ENCODE results near the gene RNASE2.

DNA sequence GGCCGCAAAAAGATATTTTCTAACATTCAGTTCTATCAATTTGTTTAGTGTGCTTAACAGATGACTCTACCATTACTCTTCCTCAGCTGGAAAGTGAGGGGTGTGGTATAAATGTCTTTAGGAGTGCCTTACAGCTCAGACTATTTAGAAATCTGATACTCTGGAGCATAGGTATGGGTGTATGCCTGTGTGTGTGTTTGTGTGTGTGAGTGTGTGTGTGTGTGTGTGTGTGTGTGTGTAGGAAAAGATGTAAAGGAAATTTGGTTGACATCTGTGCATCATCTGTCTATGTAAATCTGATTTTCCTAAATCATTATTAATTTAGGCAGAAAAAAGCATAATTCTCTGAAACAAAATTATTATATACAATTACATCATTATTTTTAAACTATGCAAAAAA lies 48.1 kb upstream of the RNASE2 start:
- TF ChIP-seq CTCF (IDR thresholded peaks at IDR 0.05; ENCODE audit: extremely low read depth in 1 of 2, insufficient read depth in 1 of 2, low read depth in 1 of 2, low read length in 2 of 2): no peak
- TF ChIP-seq GATA2 (IDR thresholded peaks at IDR 0.05; ENCODE audit: insufficient read depth, insufficient read length, low read depth, low read length): no peak
- no peak for TF ChIP-seq EZH2 (IDR thresholded peaks at IDR 0.05; ENCODE audit: borderline replicate concordance, low read depth, low read length, severe bottlenecking)
- TF ChIP-seq POLR2AphosphoS5 (IDR thresholded peaks at IDR 0.05; ENCODE audit: insufficient read depth, low read depth, low read length): no peak
- TF ChIP-seq MYC (IDR thresholded peaks at IDR 0.05; ENCODE audit: low read depth, low read length): no peak
- no peak for TF ChIP-seq POLR2A (IDR thresholded peaks at IDR 0.05; ENCODE audit: low read depth, low read length)
- TF ChIP-seq JUN (IDR thresholded peaks at IDR 0.05; ENCODE audit: borderline replicate concordance, insufficient read depth, insufficient read length, low read depth): no peak
